SK-MEL-5 (cell line): Measurements from ENCODE around the gene EVI5L. TPM values are rescaled to one million over a fixed set of nuclear protein-coding genes. Genes with fewer than 3 reads are reported as not detected.
A peak's percentile ranks its signal among the peaks of the same experiment; 100 is the strongest.
"Not testable (repeated sequence)": the region's sequence is repeated elsewhere in the genome, so short reads cannot be mapped to it uniquely, and the experiment has no call there.

Experiments
- DNase-seq: peaks from one replicate; pipeline ENCODE4 v3.0.0-alpha.2; 2016; ENCODE audit warnings: low read depth, low spot score
- in situ Hi-C: cut with HindIII; loops from 2 replicates; pipeline ENCODE4 v1.10.0; 2016; ENCODE audit warnings: low sequenced_read_pairs, high pct_unique_total_duplicates, low pct_unique_long_range_greater_than_20kb
- total RNA-seq: library from RNA; depleted of rRNA; stranded (reverse); fragments of >200 nt; shearing (Covaris generic); gene quantifications from 2 replicates; pipeline ENCODE4 v1.2.3, GENCODE V29; 2014

Gene EVI5L
- total RNA-seq, 1 experiment from 2014 or later, result 4.8 TPM

- in situ Hi-C loops, result no loop called here
- peak; percentile 47 for DNase-seq
These were observed 44.3 kb downstream of the EVI5L start, which contains the start of gene PRR36 for GRCh38 chr19:7874076-7874896. Gene PRR36, minus strand, starts transcription at chr19:7874390. Its CDS starts 701 bp downstream, at chr19:7873689.

GRCh38 chr19:7874897-7875273 lies 44.9 kb downstream of the EVI5L start:
- DNase-seq, result no peak
- in situ Hi-C loops, result no loop called here

GRCh38 chr19:7877249-7877836 lies 47.3 kb downstream of the EVI5L start:
- in situ Hi-C loops, result no loop called here
- DNase-seq, result no peak

- no peak for DNase-seq
- in situ Hi-C loops, result no loop called here
These were observed 49.2 kb downstream of the EVI5L start for GRCh38 chr19:7879111-7879807.

GRCh38 chr19:7879836-7880235 lies 49.8 kb downstream of the EVI5L start:
- in situ Hi-C loops, result no loop called here
- DNase-seq, result no peak

GRCh38 chr19:7881910-7882309 lies 51.9 kb downstream of the EVI5L start:
- in situ Hi-C loops, result no loop called here
- DNase-seq, result no peak

GRCh38 chr19:7883105-7883504 lies 53.1 kb downstream of the EVI5L start:
- in situ Hi-C loops, result no loop called here
- no peak for DNase-seq

- peak; percentile 57 for DNase-seq
- in situ Hi-C loops, result no loop called here
These were observed 54.0 kb downstream of the EVI5L start for GRCh38 chr19:7883796-7884570.

GRCh38 chr19:7885818-7886217 lies 55.8 kb downstream of the EVI5L start:
- in situ Hi-C loops, result no loop called here

GRCh38 chr19:7887408-7888144 lies 57.6 kb downstream of the EVI5L start:
- in situ Hi-C loops, result no loop called here
- no peak for DNase-seq

More at GRCh38 chr19:7885818-7886217, 55.8 kb downstream of the EVI5L start:
- DNase-seq, result no peak

- in situ Hi-C loops, result no loop called here
- no peak for DNase-seq
These were observed 58.3 kb downstream of the EVI5L start, which contains the start of gene LRRC8E for GRCh38 chr19:7888145-7888825. Gene LRRC8E, plus strand, starts transcription at chr19:7888510. Its CDS starts 7,094 bp downstream, at chr19:7895604.

GRCh38 chr19:7888826-7889217 lies 58.8 kb downstream of the EVI5L start:
- in situ Hi-C loops, result no loop called here
- DNase-seq, result no peak

- not testable (repeated sequence) for DNase-seq
These were observed 63.5 kb downstream of the EVI5L start for GRCh38 chr19:7893362-7894101.

GRCh38 chr19:7894612-7895309 lies 64.7 kb downstream of the EVI5L start:
- no peak for DNase-seq
- in situ Hi-C loops, result no loop called here

More at GRCh38 chr19:7893362-7894101, 63.5 kb downstream of the EVI5L start:
- in situ Hi-C loops, result not testable (repeated sequence)

- in situ Hi-C loops, result no loop called here
- DNase-seq, result no peak
These were observed 65.5 kb downstream of the EVI5L start for GRCh38 chr19:7895565-7895964.
